K562 (cell line): ENCODE measurements around the gene PHETA1. TPM values are rescaled to one million over a fixed set of nuclear protein-coding genes. Genes with fewer than 3 reads are reported as not detected.

Source experiments
- ARID3A ChIP-seq: IDR thresholded peaks from 2 replicates; pipeline ENCODE4 v1.6.1; 2012; ENCODE audit warnings: low read depth, low read length, improper control_type of control experiment, borderline replicate concordance
- BACH1 ChIP-seq: fragments of 200-800 bp; sonication (Bioruptor generic); IDR thresholded peaks from 2 replicates; pipeline ENCODE4 v1.6.1; 2016; ENCODE audit warnings: missing genetic modification characterization, missing compliant biosample characterization
- CREM ChIP-seq: IDR thresholded peaks from 2 replicates; pipeline ENCODE4 v1.6.1; 2014; ENCODE audit warnings: antibody characterized with exemption, low read depth
- DEAF1 ChIP-seq: fragments of 450-650 bp; formaldehyde crosslinking; IDR thresholded peaks from 2 replicates; pipeline ENCODE4 v1.4.0; 2020; ENCODE audit warnings: mild to moderate bottlenecking, moderate library complexity
- EHMT2 ChIP-seq: fragments of 450-650 bp; IDR thresholded peaks from 2 replicates; pipeline ENCODE4 v1.6.1; 2018; ENCODE audit warnings: antibody characterized with exemption
- KDM2B ChIP-seq: fragments of 250-450 bp; sonication (Bioruptor Pico); IDR thresholded peaks from 2 replicates; pipeline ENCODE4 v1.8.0; 2021; ENCODE audit warnings: mild to moderate bottlenecking, moderate library complexity
- POLR2A ChIP-seq: fragments of 450-650 bp; conservative IDR thresholded peaks from 2 replicates; pipeline ENCODE4 v1.6.1; 2016
- POLR2AphosphoS2 ChIP-seq: IDR thresholded peaks from 2 replicates; pipeline ENCODE4 v1.6.1; 2012; ENCODE audit warnings: low read length, improper control_type of control experiment
- XRCC5 ChIP-seq: fragments of 200-400 bp; formaldehyde crosslinking; IDR thresholded peaks from 2 replicates; pipeline ENCODE4 v1.6.1; 2017; ENCODE audit warnings: low read depth, mild to moderate bottlenecking, low read length
- ZC3H8 ChIP-seq: fragments of 450-650 bp; IDR thresholded peaks from 2 replicates; pipeline ENCODE4 v1.6.1; 2017
- ZKSCAN8 ChIP-seq: fragments of 200-800 bp; sonication (Bioruptor generic); IDR thresholded peaks from 2 replicates; pipeline ENCODE4 v1.6.1; 2016; ENCODE audit warnings: missing genetic modification characterization, missing compliant biosample characterization
- ZNF354B ChIP-seq: fragments of 250-450 bp; sonication (Bioruptor Pico); IDR thresholded peaks from 2 replicates; pipeline ENCODE4 v1.4.0; 2020
- ZNF507 ChIP-seq: conservative IDR thresholded peaks from 2 replicates; pipeline ENCODE4 v1.6.1; 2017; ENCODE audit warnings: missing genetic modification characterization, missing compliant biosample characterization
- ZNF511 ChIP-seq: sonication (generic); formaldehyde crosslinking; IDR thresholded peaks from 2 replicates; pipeline ENCODE4 v1.8.0; 2022; ENCODE audit warnings: mild to moderate bottlenecking, missing genetic modification reagents
- ZNF77 ChIP-seq: fragments of 250-450 bp; sonication (Bioruptor Pico); IDR thresholded peaks from 2 replicates; pipeline ENCODE4 v1.5.0; 2020
- polyA plus RNA-seq, 8 experiments: library from polyadenylated mRNA; depleted of rRNA in 4 of 8; stranded (reverse) in 5 of 8; unstranded in 3 of 8; fragments of >200 nt; fragmentation: Nextera tagmentation in 2 of 8; fragmentation: Illumina TruSeq in 1 of 8; extraction: Ambion mirVana in 2 of 8; extraction: Trizol in 1 of 8; gene quantifications; 2 replicates each; pipeline versions ENCODE4 v1.2.1 to v1.2.3, GENCODE V29; 2011 to 2014; ENCODE audit warnings: inconsistent platforms in 1 of 8, missing spikeins in 1 of 8
- total RNA-seq, 7 experiments: library from RNA; depleted of rRNA in 6 of 7; stranded (reverse); fragments of >200 nt in 6 of 7; fragmentation: Illumina TruSeq in 2 of 7; extraction: Trizol in 2 of 7; gene quantifications; 2 replicates each; pipeline versions ENCODE4 v1.2.1 to v1.2.3, GENCODE V29; 2011 to 2021; ENCODE audit warnings: low replicate concordance in 1 of 7

The PHETA1 gene
- total and polyA plus RNA-seq, 9 of the 15 experiments (the other 6 are each of a cell fraction or from before 2014, with no cell fraction given), result 0.03 to 12.4 (median 3.0) TPM

GRCh38 chr12:111347891-111348644, 20.8 kb downstream of the PHETA1 start (continued):
- TF ChIP-seq ARID3A (no peak), ZNF354B (peak; percentile 97), ZC3H8 (no peak), ZNF77 (CRISPR knock-in tag) (no peak), ZNF507 (tag) (peak; percentile 99), ZKSCAN8 (CRISPR knock-in tag) (no peak), KDM2B (CRISPR knock-in tag) (no peak), BACH1 (tag) (no peak), XRCC5 (no peak), CREM (no peak), ZNF511 (CRISPR knock-in tag) (no peak), POLR2AphosphoS2 (no peak), DEAF1 (CRISPR knock-in tag) (no peak), EHMT2 (no peak), POLR2A (no peak)
